Neutrophil (primary cell): ENCODE data around the gene PGLYRP1.

Source experiments
- H3K27ac ChIP-seq: fragments of 200-600 bp; sonication (generic); 2 replicates; pipeline ENCODE4 v1.5.1; 2016; ENCODE audit warnings: mild to moderate bottlenecking, moderate library complexity
- H3K27me3 ChIP-seq: fragments of 200-600 bp; sonication (generic); 2 replicates; pipeline ENCODE4 v1.6.0; 2016; ENCODE audit warnings: mild to moderate bottlenecking
- H3K36me3 ChIP-seq: fragments of 200-600 bp; sonication (generic); 2 replicates; pipeline ENCODE4 v1.5.1; 2017
- H3K4me1 ChIP-seq, 2 experiments: fragments of 200-600 bp in 1 of 2; sonication (generic) in 1 of 2; 1 replicate in 1 of 2; 2 replicates in 1 of 2; pipeline versions ENCODE4 v1.5.1 to v1.6.1; 2013 to 2016; ENCODE audit warnings: low read depth in 1 of 2, low read length in 1 of 2, mild to moderate bottlenecking in 1 of 2, moderate library complexity in 1 of 2; ENCODE audit not compliant: control insufficient read depth in 1 of 2, insufficient read depth in 1 of 2
- H3K4me3 ChIP-seq, 2 experiments: fragments of 200-600 bp in 1 of 2; sonication (generic) in 1 of 2; 1 replicate in 1 of 2; 2 replicates in 1 of 2; pipeline ENCODE4 v1.5.1; 2013 to 2016; ENCODE audit warnings: low read depth in 1 of 2, low read length in 1 of 2, mild to moderate bottlenecking in 1 of 2, moderate library complexity in 1 of 2
- H3K9me3 ChIP-seq: fragments of 200-600 bp; sonication (generic); 2 replicates; pipeline ENCODE4 v1.5.1; 2016
- TF ChIP-seq, protein P1 (sequence below): fragments of 200-600 bp; sonication (generic); IDR thresholded peaks from 2 replicates; pipeline ENCODE4 v1.5.1; 2016; ENCODE audit warnings: antibody characterized with exemption

The PGLYRP1 gene

DNA sequence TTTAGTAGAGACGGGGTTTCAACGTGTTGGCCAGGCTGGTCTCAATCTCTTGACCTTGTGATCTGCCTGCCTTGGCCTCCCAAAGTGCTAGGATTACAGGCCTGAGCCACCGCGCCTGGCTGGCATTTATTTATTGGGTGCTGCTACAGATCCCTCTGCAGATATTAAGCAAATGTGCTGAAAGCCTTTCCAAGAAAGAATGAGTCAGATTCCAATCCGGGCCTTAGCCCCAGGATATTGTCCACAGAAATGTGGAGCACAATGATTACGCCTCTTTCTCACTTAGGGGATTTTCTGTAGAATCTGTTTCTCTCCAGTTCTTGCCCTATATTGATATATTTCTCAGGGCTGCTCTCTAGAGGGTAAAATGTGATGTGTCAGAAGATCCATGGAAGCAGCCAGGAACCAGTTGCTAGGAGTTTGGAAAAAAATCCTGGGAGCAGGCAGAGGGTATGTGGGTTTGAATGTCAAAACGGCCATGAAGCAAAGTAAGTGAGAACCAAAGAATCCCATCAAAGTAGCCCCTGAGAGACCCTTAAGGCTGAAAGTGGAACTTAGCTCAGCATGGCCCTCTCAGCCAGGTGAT is 42.7 kb upstream of the PGLYRP1 start:
- TF ChIP-seq, protein P1, sequence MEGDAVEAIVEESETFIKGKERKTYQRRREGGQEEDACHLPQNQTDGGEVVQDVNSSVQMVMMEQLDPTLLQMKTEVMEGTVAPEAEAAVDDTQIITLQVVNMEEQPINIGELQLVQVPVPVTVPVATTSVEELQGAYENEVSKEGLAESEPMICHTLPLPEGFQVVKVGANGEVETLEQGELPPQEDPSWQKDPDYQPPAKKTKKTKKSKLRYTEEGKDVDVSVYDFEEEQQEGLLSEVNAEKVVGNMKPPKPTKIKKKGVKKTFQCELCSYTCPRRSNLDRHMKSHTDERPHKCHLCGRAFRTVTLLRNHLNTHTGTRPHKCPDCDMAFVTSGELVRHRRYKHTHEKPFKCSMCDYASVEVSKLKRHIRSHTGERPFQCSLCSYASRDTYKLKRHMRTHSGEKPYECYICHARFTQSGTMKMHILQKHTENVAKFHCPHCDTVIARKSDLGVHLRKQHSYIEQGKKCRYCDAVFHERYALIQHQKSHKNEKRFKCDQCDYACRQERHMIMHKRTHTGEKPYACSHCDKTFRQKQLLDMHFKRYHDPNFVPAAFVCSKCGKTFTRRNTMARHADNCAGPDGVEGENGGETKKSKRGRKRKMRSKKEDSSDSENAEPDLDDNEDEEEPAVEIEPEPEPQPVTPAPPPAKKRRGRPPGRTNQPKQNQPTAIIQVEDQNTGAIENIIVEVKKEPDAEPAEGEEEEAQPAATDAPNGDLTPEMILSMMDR = no peak
- Histone ChIP-seq H3K27ac (no peak overlapping the region), H3K9me3 (no peaks in the 10 kb centered on the region), H3K4me3 (no peak overlapping the region), H3K4me1 (peaks cover 4 to 7% of the 10 kb centered on the region in 2 experiments), H3K27me3 (peaks cover 86% of the 10 kb centered on the region), H3K36me3 (no peaks in the 10 kb centered on the region)

DNA sequence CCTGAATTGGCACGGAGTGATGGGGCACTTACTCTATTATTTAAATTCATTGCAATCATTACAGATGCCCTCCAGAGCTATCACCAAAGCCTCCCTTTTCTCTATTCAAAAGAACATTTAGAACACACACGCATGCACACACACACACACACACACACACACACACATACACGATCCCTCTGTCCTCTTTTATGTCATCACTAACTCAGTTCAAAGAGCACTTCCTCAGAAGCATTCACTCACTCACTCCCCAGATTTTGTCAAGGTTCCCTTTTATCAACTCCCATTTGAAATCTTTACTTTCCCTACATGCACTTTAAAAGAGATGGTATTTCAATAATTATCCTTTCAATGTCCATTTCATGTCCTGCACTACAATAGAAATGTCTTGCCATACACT is 40.3 kb upstream of the PGLYRP1 start:
- Histone ChIP-seq H3K4me1 (no peaks in the 10 kb centered on the region), H3K36me3 (no peaks in the 10 kb centered on the region), H3K27me3 (peaks cover 77% of the 10 kb centered on the region), H3K9me3 (peaks cover 5% of the 10 kb centered on the region), H3K4me3 (no peak overlapping the region), H3K27ac (no peak overlapping the region)
- TF ChIP-seq, protein P1 = no peak

DNA sequence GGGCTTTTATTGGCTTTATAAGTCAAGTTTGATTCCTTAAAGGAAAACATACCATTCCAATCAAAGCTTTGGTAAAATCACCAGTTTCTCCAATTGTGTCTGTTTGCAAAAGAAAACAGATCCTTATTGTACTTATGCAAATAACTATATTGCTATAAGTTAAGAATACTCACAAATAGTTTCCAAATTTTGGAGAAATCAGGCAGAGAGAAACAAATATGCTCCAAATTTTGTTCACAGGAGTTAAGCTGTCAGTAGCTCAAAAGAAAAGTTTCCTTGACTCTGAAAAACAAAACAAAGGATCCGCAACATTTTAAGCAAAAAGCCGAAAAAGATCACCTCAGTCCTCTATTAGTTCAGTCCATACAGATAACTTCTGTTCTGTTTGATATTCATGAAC is 37.2 kb upstream of the PGLYRP1 start:
- Histone ChIP-seq H3K36me3 (no peaks in the 10 kb centered on the region), H3K4me1 (no peaks in the 10 kb centered on the region), H3K27me3 (peaks cover 79% of the 10 kb centered on the region), H3K4me3 (no peak overlapping the region), H3K27ac (no peak overlapping the region), H3K9me3 (peaks cover 5% of the 10 kb centered on the region)
- TF ChIP-seq, protein P1 = no peak

DNA sequence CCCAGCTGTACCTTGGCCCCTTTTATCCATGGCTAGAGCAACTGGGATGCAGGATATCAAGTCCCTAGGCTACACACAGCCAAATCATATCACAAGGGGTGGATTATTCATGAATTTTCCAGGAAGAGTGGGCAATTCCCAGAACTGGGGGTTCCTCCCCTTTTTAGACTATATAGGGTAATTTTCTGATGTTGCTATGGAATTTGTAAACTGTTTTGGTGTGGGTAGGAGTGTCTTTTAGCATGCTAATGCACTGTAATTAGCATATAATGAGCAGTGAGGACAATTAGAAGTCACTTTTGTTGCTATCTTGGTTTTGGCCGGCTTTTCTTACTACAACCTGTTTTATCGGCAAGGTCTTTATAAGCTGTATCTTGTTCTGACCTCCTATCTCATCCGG is 35.9 kb upstream of the PGLYRP1 start:
- TF ChIP-seq, protein P1 = no peak
- Histone ChIP-seq H3K27me3 (peaks cover 82% of the 10 kb centered on the region), H3K9me3 (peaks cover 5% of the 10 kb centered on the region)

DNA sequence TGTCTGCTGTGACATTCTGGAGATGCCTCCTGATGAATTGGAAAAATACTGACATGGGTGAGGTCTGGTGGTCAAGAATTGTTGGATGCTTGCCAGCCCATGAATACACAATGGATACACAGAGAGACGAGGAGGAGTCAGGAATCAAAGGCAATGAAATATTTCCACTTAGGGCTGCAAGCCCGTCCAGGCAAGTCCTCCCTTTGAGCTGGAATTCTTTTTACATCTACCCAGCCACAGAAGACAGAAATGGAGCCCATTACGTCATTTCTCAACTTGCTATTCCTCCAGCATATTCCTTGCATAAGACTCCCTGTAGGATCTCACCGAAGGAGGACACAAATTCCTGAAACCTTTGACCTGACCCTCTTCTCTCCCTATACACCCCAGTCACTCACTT is 33.7 kb upstream of the PGLYRP1 start:
- Histone ChIP-seq H3K27me3 (peaks cover 84% of the 10 kb centered on the region), H3K36me3 (no peaks in the 10 kb centered on the region), H3K27ac (no peak overlapping the region), H3K4me3 (no peak overlapping the region), H3K4me1 (no peaks in the 10 kb centered on the region), H3K9me3 (peaks cover 5% of the 10 kb centered on the region)
- TF ChIP-seq, protein P1 = no peak

More for the DNA sequence above, 35.9 kb upstream of the PGLYRP1 start:
- Histone ChIP-seq H3K27ac (no peak overlapping the region), H3K4me1 (no peaks in the 10 kb centered on the region), H3K36me3 (no peaks in the 10 kb centered on the region), H3K4me3 (no peak overlapping the region)
